Endothelial cell of umbilical vein (primary cell): Measurements from ENCODE around the gene THSD7B. TPM values are rescaled to one million over a fixed set of nuclear protein-coding genes. Genes with fewer than 3 reads are reported as not detected.

Experiments used
- BruUV-seq: library from RNA; stranded (reverse); fragments of 400-500 nt; replicated peaks from 2 replicates; lab custom pipeline; 2021; lab: Mats Ljungman, UMichigan
- CTCF ChIA-PET: fragments of 300-600, 350-600 bp; sonication (Branson Sonifier 250); formaldehyde crosslinking; loops from one replicate; lab custom pipeline; 2021; ENCODE audit warnings: antibody characterized with exemption, inconsistent platforms; lab: Charles Lee
- POLR2A ChIA-PET: fragments of 300-600, 350-600 bp; sonication (Branson Sonifier 250); formaldehyde crosslinking; loops from one replicate; lab custom pipeline; 2021; ENCODE audit warnings: antibody characterized with exemption, inconsistent platforms; lab: Charles Lee
- DNase-seq: peaks from one replicate; pipeline ENCODE4 v3.0.0-alpha.2; 2011; ENCODE audit warnings: low read depth, low spot score
- FAIRE-seq: peaks from 2 replicates; lab custom pipeline; 2011; peaks lifted over from hg19 to GRCh38; lab: Jason Lieb, UNC
- H2AFZ ChIP-seq: 2 replicates; pipeline ENCODE4 v1.6.0; 2012; ENCODE audit warnings: low read depth, low read length, control low read depth, inconsistent platforms
- H3K27ac ChIP-seq: 2 replicates; pipeline ENCODE4 v1.5.1; 2011; ENCODE audit warnings: low read depth, mild to moderate bottlenecking, control low read depth, low read length, moderate library complexity; ENCODE audit not compliant: insufficient read depth
- H3K27me3 ChIP-seq, 2 experiments: 2 replicates each; pipeline versions ENCODE4 v1.6.0 to v1.6.1; 2011; ENCODE audit warnings: low read length in 2 of 2, mixed read lengths in 1 of 2; ENCODE audit not compliant: control insufficient read depth in 2 of 2, insufficient read depth in 2 of 2
- H3K36me3 ChIP-seq, 2 experiments: 2 replicates in 1 of 2; 3 replicates in 1 of 2; pipeline ENCODE4 v1.5.1; 2011; ENCODE audit warnings: low read length in 2 of 2, mild to moderate bottlenecking in 1 of 2, moderate library complexity in 1 of 2; ENCODE audit not compliant: control insufficient read depth in 2 of 2, insufficient read depth in 2 of 2; ENCODE audit errors: extremely low read depth in 1 of 2
- H3K4me1 ChIP-seq: 3 replicates; pipeline ENCODE4 v1.5.1; 2011; ENCODE audit warnings: mild to moderate bottlenecking, low read length; ENCODE audit not compliant: control insufficient read depth, insufficient read depth; ENCODE audit errors: extremely low read depth
- H3K4me2 ChIP-seq: 2 replicates; pipeline ENCODE4 v1.6.1; 2011; ENCODE audit warnings: low read length, control low read depth, mixed read lengths; ENCODE audit not compliant: insufficient read depth
- H3K4me3 ChIP-seq, 3 experiments: fragments of 200-600 bp in 1 of 3; sonication (generic), shearing (Covaris generic) in 1 of 3; replicated peaks in 1 of 3; 2 replicates each; pipeline ENCODE4 v1.5.1; 2011 to 2016; ENCODE audit warnings: control low read depth in 3 of 3, low read length in 3 of 3, mild to moderate bottlenecking in 2 of 3, inconsistent platforms in 1 of 3, low read depth in 1 of 3, moderate library complexity in 1 of 3; ENCODE audit not compliant: insufficient read depth in 1 of 3
- H3K79me2 ChIP-seq: 2 replicates; pipeline ENCODE4 v1.6.0; 2012; ENCODE audit warnings: low read length, inconsistent platforms; ENCODE audit not compliant: control insufficient read depth, insufficient read depth
- H3K9ac ChIP-seq: replicated peaks from 2 replicates; pipeline ENCODE3; 2011; ENCODE audit warnings: low read length, control low read depth; ENCODE audit not compliant: insufficient read depth; ENCODE audit errors: extremely low read depth
- H3K9me1 ChIP-seq: replicated peaks from 3 replicates; pipeline ENCODE4 v1.6.0; 2011; ENCODE audit warnings: mild to moderate bottlenecking, low read length; ENCODE audit not compliant: control insufficient read depth, insufficient read depth; ENCODE audit errors: extremely low read depth
- H3K9me3 ChIP-seq: replicated peaks from 2 replicates; pipeline ENCODE4 v1.5.1; 2012; ENCODE audit warnings: low read length, inconsistent platforms; ENCODE audit not compliant: control insufficient read depth, insufficient read depth
- H4K20me1 ChIP-seq: replicated peaks from 2 replicates; pipeline ENCODE3; 2011; ENCODE audit warnings: mild to moderate bottlenecking, low read length; ENCODE audit not compliant: control insufficient read depth, insufficient read depth; ENCODE audit errors: extremely low read depth
- CTCF ChIP-seq, 2 donors: IDR thresholded peaks; 1 replicate in 1 of 2; 2 replicates in 1 of 2; pipeline ENCODE4 v1.5.1; 2011; ENCODE audit warnings: low read length in 2 of 2, mild to moderate bottlenecking in 2 of 2, moderate library complexity in 2 of 2, control low read depth in 1 of 2, inconsistent platforms in 1 of 2, low read depth in 1 of 2; ENCODE audit not compliant: insufficient read depth in 1 of 2; ENCODE audit errors: extremely low read depth in 1 of 2
- EZH2 ChIP-seq: IDR thresholded peaks from 2 replicates; pipeline ENCODE4 v1.6.1; 2012; ENCODE audit warnings: borderline replicate concordance, low read depth, mild to moderate bottlenecking, moderate library complexity, low read length, inconsistent platforms; ENCODE audit not compliant: severe bottlenecking
- FOS ChIP-seq: IDR thresholded peaks from 2 replicates; pipeline ENCODE4 v1.6.1; 2011; ENCODE audit warnings: mild to moderate bottlenecking, low read length, moderate library complexity, borderline replicate concordance; ENCODE audit not compliant: insufficient read depth
- GATA2 ChIP-seq: IDR thresholded peaks from 2 replicates; pipeline ENCODE4 v1.7.0; 2011; ENCODE audit warnings: low read depth, mild to moderate bottlenecking, moderate library complexity, mixed read lengths, low read length; ENCODE audit not compliant: insufficient read length, insufficient read depth
- JUN ChIP-seq: IDR thresholded peaks from 2 replicates; pipeline ENCODE4 v1.6.1; 2011; ENCODE audit warnings: borderline replicate concordance, low read depth; ENCODE audit not compliant: insufficient read length, insufficient read depth
- MAX ChIP-seq: IDR thresholded peaks from 2 replicates; pipeline ENCODE4 v1.6.1; 2011; ENCODE audit not compliant: insufficient read depth, insufficient read length
- MYC ChIP-seq: IDR thresholded peaks from one replicate; pipeline ENCODE4 v1.6.1; 2011; ENCODE audit warnings: mild to moderate bottlenecking, low read depth, low read length
- POLR2A ChIP-seq: IDR thresholded peaks from 2 replicates; pipeline ENCODE4 v1.6.1; 2012; ENCODE audit warnings: low read depth, mild to moderate bottlenecking, control low read depth, low read length
- POLR2AphosphoS5 ChIP-seq: IDR thresholded peaks from 2 replicates; pipeline ENCODE4 v1.6.1; 2012; ENCODE audit warnings: low read depth, mild to moderate bottlenecking, control low read depth, low read length, moderate library complexity; ENCODE audit not compliant: insufficient read depth
- dilution Hi-C: fragments of 300-500 bp; cut with MboI; formaldehyde crosslinking; loops from one replicate; pipeline ENCODE4 v1.15.0; 2019; ENCODE audit warnings: low sequenced_read_pairs; ENCODE audit not compliant: extremely low pct_ligation_motif_present
- intact Hi-C: fragments of 100-400 bp; cut with micrococcal nuclease; formaldehyde crosslinking; loops from one replicate; pipeline ENCODE4 v1.10.0; 2022
- polyA plus RNA-seq, 4 experiments: library from polyadenylated mRNA; depleted of rRNA in 3 of 4; stranded (reverse) in 3 of 4; unstranded in 1 of 4; fragments of >200 nt; gene quantifications; 2 replicates each; pipeline versions ENCODE4 v1.2.1 to v1.2.3, GENCODE V29; 2011 to 2012; ENCODE audit warnings: missing spikeins in 1 of 4
- total RNA-seq: library from RNA; stranded (reverse); gene quantifications from 2 replicates; pipeline ENCODE4 v1.2.3, GENCODE V29; 2021

The THSD7B gene
- total and polyA plus RNA-seq, 2 donors (not counting 3 experiments of a cell fraction or from before 2014, with no cell fraction given), result 0.04 TPM; not detected in 1

- Histone ChIP-seq H3K27me3 (no peaks in the 10 kb centered on the region), H2AFZ (no peak overlapping the region), H3K79me2 (no peaks in the 10 kb centered on the region), H3K4me2 (no peak overlapping the region), H3K4me1 (no peaks in the 10 kb centered on the region), H3K27ac (no peak overlapping the region), H3K36me3 (no peaks in the 10 kb centered on the region), H3K9ac (no peak overlapping the region), H4K20me1 (no peaks in the 10 kb centered on the region), H3K4me3 (no peak overlapping the region), H3K9me3 (peaks cover 1% of the 10 kb centered on the region), H3K9me1 (no peaks in the 10 kb centered on the region)
- ChIA-PET CTCF (interaction anchor here (1.2 kb wide), 1 partner anchor 14 kb away, joined by 4 read pairs; no protein-coding TSS in a partner anchor), POLR2A (no interaction called here)
- TF ChIP-seq JUN (no peak), POLR2AphosphoS5 (no peak), POLR2A (no peak), CTCF (IDR thresholded peaks at IDR 0.05; ENCODE audit: extremely low read depth in 1 of 2, insufficient read depth in 1 of 2, low read depth in 1 of 2, low read length in 2 of 2) (no peak), GATA2 (no peak), MAX (no peak), MYC (no peak), FOS (no peak), EZH2 (no peak)
- FAIRE-seq (no peak), DNase-seq (no peak)
- intact Hi-C loops, result no loop called here
- BruUV-seq, result no TSS peak
- dilution Hi-C loops, result no loop called here
Measured at GRCh38 chr2:137115081-137115794, 349.9 kb downstream of the THSD7B start.
